Muscle layer of colon (tissue), 2 donors: Measurements from ENCODE around the gene NFATC1.

Source experiments
- H3K27ac ChIP-seq: one replicate; pipeline ENCODE4 v1.7.0; 2013; ENCODE audit warnings: low read depth, mild to moderate bottlenecking, low read length, moderate library complexity
- H3K27me3 ChIP-seq, 2 donors: one replicate each; pipeline ENCODE4 v1.7.0; 2013; ENCODE audit warnings: low read length in 2 of 2, mild to moderate bottlenecking in 2 of 2; ENCODE audit not compliant: insufficient read depth in 2 of 2, control insufficient read depth in 1 of 2
- H3K36me3 ChIP-seq: one replicate; pipeline ENCODE4 v1.7.0; 2013; ENCODE audit warnings: mild to moderate bottlenecking, low read length; ENCODE audit not compliant: insufficient read depth
- H3K4me1 ChIP-seq: one replicate; pipeline ENCODE4 v1.7.0; 2013; ENCODE audit warnings: mild to moderate bottlenecking, low read length; ENCODE audit not compliant: insufficient read depth
- H3K4me3 ChIP-seq, 2 donors: one replicate each; pipeline ENCODE4 v1.7.0; 2013; ENCODE audit warnings: low read length in 2 of 2, low read depth in 1 of 2, mild to moderate bottlenecking in 1 of 2, moderate library complexity in 1 of 2
- H3K9ac ChIP-seq: one replicate; pipeline ENCODE4 v1.7.0; 2013; ENCODE audit warnings: low read length
- H3K9me3 ChIP-seq: one replicate; pipeline ENCODE4 v1.7.0; 2013; ENCODE audit warnings: mild to moderate bottlenecking, low read length
- donor health status: abdominal sarcoma.
- donor health status: Adenocarcinoma of cecum.

NFATC1 gene

DNA sequence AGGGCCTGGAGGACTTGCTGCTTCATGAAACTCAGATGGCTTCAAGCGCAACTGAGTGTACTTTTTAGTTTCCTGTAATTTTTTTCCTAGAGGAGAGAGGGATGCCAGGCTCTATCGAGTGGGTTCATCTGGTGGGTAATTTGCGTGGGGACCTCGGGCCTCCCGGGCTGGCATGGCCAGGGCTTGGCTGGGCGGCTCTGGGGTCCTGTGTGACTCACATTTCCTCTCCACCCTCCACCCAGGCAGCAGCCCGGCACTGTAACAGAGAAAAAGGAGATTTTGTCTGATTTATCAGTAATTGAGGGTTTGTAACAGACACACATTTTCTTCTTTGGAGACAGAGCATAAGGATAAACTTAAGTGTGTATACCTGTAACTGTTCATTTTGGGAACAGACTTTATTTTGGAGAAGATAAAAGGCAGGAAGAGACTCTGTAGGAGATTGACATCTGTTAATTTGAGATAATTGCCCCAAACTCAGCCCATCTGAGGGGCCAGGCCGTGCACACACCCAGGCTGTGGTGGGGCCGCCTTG lies 64.3 kb downstream of the NFATC1 start:
- peaks cover 11% of the 10 kb centered on the region for H3K36me3 ChIP-seq

GRCh38 chr18:79460481-79461300 lies 65.0 kb downstream of the NFATC1 start:
- Histone ChIP-seq H3K27ac (no peak overlapping the region), H3K36me3 (peaks cover 11% of the 10 kb centered on the region), H3K4me3 (no peak overlapping the region), H3K9ac (no peak overlapping the region), H3K27me3 (no peaks in the 10 kb centered on the region), H3K4me1 (peaks cover 6% of the 10 kb centered on the region), H3K9me3 (no peaks in the 10 kb centered on the region)

More for the DNA sequence above, 64.3 kb downstream of the NFATC1 start:
- H3K4me1 ChIP-seq = peaks cover 6% of the 10 kb centered on the region
- H3K27ac ChIP-seq = no peak overlapping the region
- H3K27me3 ChIP-seq = no peaks in the 10 kb centered on the region
- H3K9me3 ChIP-seq = no peaks in the 10 kb centered on the region
- no peak overlapping the region for H3K9ac ChIP-seq
- no peak overlapping the region for H3K4me3 ChIP-seq

DNA sequence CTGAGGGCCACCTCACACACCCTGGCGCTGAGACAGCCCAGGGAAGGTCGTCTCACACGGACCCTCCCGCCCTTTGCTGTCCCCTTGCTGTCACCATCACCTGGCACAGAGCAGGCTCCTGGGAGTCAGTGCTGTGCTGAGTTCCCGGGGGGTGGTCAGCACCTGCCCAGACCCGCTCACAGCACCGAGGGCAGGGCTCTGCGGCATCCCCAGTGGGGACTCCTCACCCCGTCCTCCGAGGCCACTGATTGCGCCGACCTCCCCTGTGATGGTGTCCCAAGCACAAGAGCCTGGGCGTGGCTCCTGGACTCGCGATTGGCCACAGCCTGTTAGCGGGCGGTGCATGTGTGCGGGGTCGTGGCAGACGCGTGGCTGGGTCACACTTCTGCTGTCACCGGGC lies 65.9 kb downstream of the NFATC1 start:
- peaks cover 6% of the 10 kb centered on the region for H3K4me1 ChIP-seq
- H3K36me3 ChIP-seq = peaks cover 11% of the 10 kb centered on the region
- no peaks in the 10 kb centered on the region for H3K9me3 ChIP-seq
- H3K27ac ChIP-seq = no peak overlapping the region
- H3K27me3 ChIP-seq = no peaks in the 10 kb centered on the region
- no peak overlapping the region for H3K4me3 ChIP-seq
- H3K9ac ChIP-seq = no peak overlapping the region

DNA sequence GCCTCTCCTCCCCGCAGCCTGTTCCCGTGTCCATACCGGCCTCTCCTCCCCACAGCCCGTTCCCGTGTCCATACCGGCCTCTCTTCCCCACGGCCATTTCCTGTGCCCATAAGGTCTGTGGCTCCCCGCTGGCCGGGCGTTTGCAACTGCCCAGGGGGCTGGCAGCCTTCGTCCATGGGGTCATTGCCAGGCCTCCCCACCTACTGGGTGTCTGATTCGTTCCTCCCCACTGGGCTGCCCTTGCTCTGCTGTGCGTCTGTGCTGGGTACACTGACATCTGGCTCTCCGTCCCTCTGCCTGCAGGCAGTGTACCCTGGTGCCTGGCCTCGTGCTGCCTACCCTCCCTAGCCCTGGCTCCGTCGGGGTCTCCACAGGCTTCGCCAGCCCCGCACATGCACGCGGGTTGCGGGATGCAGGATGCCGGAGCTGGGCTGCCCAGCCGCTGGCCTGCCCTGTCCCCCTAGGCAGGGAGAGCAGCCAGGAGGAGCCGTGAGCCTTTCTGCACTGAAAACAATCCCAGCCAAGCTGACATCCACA lies 67.8 kb downstream of the NFATC1 start:
- peaks cover 13% of the 10 kb centered on the region for H3K36me3 ChIP-seq
- no peaks in the 10 kb centered on the region for H3K27me3 ChIP-seq
- no peak overlapping the region for H3K9ac ChIP-seq
- no peak overlapping the region for H3K4me3 ChIP-seq
- H3K4me1 ChIP-seq = peaks cover 5% of the 10 kb centered on the region
- no peak overlapping the region for H3K27ac ChIP-seq
- no peaks in the 10 kb centered on the region for H3K9me3 ChIP-seq

- H3K9ac ChIP-seq = no peak overlapping the region
- no peak overlapping the region for H3K27ac ChIP-seq
- H3K9me3 ChIP-seq = no peaks in the 10 kb centered on the region
- no peak overlapping the region for H3K4me3 ChIP-seq
- H3K27me3 ChIP-seq = no peaks in the 10 kb centered on the region
- H3K4me1 ChIP-seq = no peaks in the 10 kb centered on the region
- peaks cover 16% of the 10 kb centered on the region for H3K36me3 ChIP-seq
Measured at GRCh38 chr18:79465392-79465991, 69.8 kb downstream of the NFATC1 start.

DNA sequence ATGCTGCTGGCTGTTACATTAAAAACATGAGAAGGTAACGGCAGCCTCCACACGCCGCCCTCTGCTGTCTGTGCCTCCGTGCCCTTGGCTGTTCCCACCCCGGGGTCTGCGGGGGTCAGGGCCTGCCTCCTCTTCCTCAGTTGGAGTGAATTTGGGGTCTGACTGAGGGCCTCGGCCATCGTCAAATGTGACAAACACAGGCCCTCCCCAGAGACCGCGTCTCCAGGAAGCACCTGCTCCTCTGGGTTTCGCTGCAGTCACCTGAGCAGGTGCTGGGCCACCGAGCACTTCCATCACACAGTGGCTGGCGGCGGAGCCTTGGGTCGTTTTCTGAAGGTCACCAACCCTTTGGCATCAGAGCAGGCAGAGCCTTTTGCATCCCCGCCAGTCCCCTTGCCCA lies 70.9 kb downstream of the NFATC1 start:
- Histone ChIP-seq H3K9ac (no peak overlapping the region), H3K4me1 (no peaks in the 10 kb centered on the region), H3K36me3 (peaks cover 11% of the 10 kb centered on the region), H3K27ac (no peak overlapping the region), H3K27me3 (no peaks in the 10 kb centered on the region), H3K4me3 (no peak overlapping the region), H3K9me3 (no peaks in the 10 kb centered on the region)

DNA sequence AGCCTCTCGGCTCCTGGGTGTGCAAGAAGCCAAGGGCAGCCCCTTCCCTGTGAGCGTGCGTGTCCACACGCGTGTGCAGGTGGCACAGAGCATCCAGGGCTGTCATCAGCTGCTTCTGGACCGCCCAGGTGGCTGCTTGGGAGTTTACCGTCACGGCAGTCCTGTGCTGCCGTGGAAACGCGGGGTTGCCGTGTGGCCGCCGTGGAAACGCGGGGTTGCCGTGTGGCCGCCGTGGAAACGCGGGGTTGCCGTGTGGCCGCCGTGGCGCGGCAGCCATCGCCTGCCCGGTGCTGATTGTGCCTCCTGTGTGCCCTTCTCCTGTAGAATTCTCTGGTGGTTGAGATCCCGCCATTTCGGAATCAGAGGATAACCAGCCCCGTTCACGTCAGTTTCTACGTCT lies 71.4 kb downstream of the NFATC1 start:
- no peak overlapping the region for H3K9ac ChIP-seq
- peaks cover 6% of the 10 kb centered on the region for H3K36me3 ChIP-seq
- H3K27me3 ChIP-seq = no peaks in the 10 kb centered on the region
- H3K4me3 ChIP-seq = no peak overlapping the region
- H3K4me1 ChIP-seq = no peaks in the 10 kb centered on the region
- H3K27ac ChIP-seq = no peak overlapping the region
- H3K9me3 ChIP-seq = no peaks in the 10 kb centered on the region

DNA sequence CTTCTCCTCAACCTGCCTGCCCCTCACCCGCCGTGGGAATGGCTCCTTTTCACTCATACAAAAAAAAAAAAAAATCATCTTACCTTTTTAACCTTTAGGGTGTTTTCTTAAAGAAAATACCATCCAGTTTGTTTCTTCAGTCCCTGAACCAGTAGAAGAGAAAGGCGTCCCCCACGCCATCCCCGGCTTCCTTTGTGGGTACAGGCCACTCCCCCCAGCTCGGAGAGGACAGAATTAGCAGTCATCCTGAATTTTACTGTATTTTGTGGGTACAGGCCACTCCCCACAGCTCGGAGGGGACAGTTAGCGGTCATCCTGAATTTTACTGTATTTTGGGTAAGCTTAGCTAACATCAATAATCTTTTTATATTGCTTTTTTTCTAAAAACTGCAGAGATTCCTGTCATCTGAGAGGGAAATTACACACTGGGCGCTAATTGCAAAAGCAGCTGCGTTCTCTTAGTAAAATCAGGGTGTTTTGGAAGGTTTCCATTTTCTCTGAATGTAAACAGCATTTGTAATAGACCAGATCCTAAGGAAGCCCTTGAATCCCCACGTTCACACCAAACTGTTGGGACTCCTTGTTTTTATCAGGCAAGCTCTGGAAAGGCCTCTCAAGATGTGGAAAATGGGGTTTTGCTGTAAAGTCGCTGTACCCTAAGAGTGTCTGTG lies 72.5 kb downstream of the NFATC1 start:
- no peaks in the 10 kb centered on the region for H3K27me3 ChIP-seq
- H3K4me1 ChIP-seq = no peaks in the 10 kb centered on the region
- H3K4me3 ChIP-seq = no peak overlapping the region
- no peaks in the 10 kb centered on the region for H3K9me3 ChIP-seq
- no peak overlapping the region for H3K9ac ChIP-seq
- H3K36me3 ChIP-seq = peaks cover 14% of the 10 kb centered on the region
- no peak overlapping the region for H3K27ac ChIP-seq

- Histone ChIP-seq H3K27ac (no peak overlapping the region), H3K9ac (no peak overlapping the region), H3K27me3 (no peaks in the 10 kb centered on the region), H3K4me3 (no peak overlapping the region), H3K4me1 (no peaks in the 10 kb centered on the region), H3K9me3 (no peaks in the 10 kb centered on the region), H3K36me3 (peaks cover 14% of the 10 kb centered on the region)
Measured at GRCh38 chr18:79469309-79469708, 73.6 kb downstream of the NFATC1 start.

DNA sequence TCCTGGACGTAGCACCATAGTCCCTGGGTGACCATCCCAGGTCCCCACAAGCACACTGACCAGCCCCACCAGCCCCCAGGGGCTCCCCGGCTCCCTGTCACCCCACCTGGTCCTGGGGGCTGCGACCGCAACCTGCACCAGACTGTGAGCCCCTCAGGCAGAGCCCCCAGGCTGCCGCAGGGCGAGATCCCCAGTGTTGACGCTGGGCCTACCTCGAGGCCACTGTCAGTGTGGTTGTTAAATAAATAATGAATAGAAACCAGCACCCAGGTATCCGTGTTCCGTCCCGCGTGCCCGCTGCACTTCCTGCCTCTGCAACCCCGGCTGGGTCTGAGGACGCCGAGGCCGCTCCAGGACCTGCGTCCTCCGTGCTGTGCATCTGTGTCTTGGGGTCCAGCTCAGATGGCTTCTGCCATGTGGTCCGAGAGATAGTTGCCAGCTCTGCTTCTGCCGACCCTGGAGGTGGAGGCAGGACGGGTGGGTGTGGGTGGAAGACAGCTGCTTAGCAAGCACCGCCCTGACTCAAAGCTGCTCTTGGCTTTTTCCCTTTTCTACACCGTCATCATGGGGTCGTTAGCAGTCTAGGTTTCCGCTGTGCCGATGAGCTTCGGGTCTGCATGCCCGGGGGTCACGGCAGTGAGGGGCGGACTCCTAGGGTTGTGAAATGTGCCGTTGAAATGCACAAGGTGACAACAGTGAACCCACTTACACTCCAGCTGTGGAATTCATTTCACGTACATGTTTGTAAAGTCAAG lies 74.2 kb downstream of the NFATC1 start:
- Histone ChIP-seq H3K36me3 (peaks cover 14% of the 10 kb centered on the region), H3K9ac (no peak overlapping the region), H3K9me3 (no peaks in the 10 kb centered on the region), H3K27me3 (no peaks in the 10 kb centered on the region), H3K4me3 (no peak overlapping the region), H3K4me1 (no peaks in the 10 kb centered on the region), H3K27ac (no peak overlapping the region)

DNA sequence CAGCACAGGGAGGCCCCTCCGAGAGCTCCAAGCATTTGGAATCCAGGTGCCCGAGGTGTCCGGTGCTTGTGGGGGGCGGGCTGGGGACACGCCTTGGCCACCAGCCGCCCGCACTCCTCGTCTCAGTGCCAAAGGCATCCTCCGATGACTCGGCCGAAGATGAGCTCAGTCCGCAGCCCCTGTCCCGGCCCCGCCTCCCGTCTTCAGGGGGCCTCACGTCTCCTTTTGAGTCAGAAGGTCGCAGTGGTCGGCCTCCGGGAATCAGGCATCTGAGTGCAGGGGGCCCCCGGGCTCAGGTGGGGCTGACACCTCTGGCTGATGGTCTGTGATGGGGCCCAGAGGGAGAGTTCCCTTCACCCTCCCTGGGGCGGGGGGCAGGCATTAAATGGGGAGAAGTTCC lies 74.8 kb downstream of the NFATC1 start:
- no peaks in the 10 kb centered on the region for H3K4me1 ChIP-seq
- no peak overlapping the region for H3K27ac ChIP-seq
- peaks cover 14% of the 10 kb centered on the region for H3K36me3 ChIP-seq
- no peak overlapping the region for H3K9ac ChIP-seq
- no peak overlapping the region for H3K4me3 ChIP-seq
- H3K9me3 ChIP-seq = no peaks in the 10 kb centered on the region
- H3K27me3 ChIP-seq = no peaks in the 10 kb centered on the region
